ENCODE data around the gene GRID2. TPM values are rescaled to one million over a fixed set of nuclear protein-coding genes. Genes with fewer than 3 reads are reported as not detected.

The GRID2 gene
- total RNA-seq, 1 donor from 2014 or later, result not detected

DNA sequence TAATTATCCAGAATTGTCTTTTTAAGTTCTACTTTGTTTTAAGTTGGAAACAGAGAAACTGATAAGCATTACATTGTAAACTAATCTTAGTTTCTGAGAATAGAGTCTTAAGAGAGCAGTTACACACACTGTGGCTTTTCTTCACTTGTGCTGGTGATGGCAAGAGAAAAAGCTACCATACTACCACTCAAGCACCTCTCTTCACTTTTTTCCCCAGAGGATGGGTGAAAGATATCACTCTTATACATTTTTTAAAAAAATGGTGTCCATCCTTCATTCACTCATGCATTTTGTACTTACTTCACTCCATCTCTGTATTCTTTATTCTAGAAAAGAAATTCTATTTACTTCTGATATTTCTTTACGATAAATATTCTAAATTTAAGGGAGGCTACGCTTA lies 42.5 kb upstream of the GRID2 start:
- no peak for ATAC-seq

DNA sequence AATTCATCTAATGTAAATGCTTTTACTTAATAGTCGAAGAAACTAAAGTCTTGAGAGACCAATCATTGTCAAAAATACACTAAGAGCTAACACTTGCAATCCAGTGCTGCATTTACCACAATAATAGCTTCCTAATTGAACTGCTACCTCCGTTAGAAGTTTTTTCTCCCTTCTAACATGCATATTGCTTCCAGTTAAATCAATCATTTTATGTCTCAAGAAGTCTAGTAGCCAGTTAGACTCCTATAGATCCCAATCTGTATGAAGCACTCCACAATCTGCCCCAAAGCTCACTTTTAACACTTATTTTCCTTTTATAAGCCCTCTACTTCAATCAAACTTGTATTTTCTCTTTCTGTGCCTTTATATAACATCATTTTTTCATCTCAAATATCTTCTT lies 41.4 kb upstream of the GRID2 start:
- DNase-seq, result no peak
- Histone ChIP-seq H3K36me3 (no peaks in the 10 kb centered on the region), H3K9me3 (no peaks in the 10 kb centered on the region), H3K4me3 (no peak overlapping the region), H3K27ac (no peak overlapping the region), H3K4me1 (no peaks in the 10 kb centered on the region), H3K27me3 (ENCODE audit: low read depth) (no peaks in the 10 kb centered on the region)
- intact Hi-C loops (cut with DNase I), result no loop called here
- ATAC-seq, result no peak
- TF ChIP-seq, protein P1, sequence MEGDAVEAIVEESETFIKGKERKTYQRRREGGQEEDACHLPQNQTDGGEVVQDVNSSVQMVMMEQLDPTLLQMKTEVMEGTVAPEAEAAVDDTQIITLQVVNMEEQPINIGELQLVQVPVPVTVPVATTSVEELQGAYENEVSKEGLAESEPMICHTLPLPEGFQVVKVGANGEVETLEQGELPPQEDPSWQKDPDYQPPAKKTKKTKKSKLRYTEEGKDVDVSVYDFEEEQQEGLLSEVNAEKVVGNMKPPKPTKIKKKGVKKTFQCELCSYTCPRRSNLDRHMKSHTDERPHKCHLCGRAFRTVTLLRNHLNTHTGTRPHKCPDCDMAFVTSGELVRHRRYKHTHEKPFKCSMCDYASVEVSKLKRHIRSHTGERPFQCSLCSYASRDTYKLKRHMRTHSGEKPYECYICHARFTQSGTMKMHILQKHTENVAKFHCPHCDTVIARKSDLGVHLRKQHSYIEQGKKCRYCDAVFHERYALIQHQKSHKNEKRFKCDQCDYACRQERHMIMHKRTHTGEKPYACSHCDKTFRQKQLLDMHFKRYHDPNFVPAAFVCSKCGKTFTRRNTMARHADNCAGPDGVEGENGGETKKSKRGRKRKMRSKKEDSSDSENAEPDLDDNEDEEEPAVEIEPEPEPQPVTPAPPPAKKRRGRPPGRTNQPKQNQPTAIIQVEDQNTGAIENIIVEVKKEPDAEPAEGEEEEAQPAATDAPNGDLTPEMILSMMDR (IDR thresholded peaks at IDR 0.05), result no peak

More for the DNA sequence above, 42.5 kb upstream of the GRID2 start:
- H3K36me3 ChIP-seq, result no peaks in the 10 kb centered on the region
- intact Hi-C loops (cut with DNase I), result no loop called here
- DNase-seq, result no peak
- no peaks in the 10 kb centered on the region for H3K4me1 ChIP-seq
- no peak overlapping the region for H3K27ac ChIP-seq
- no peaks in the 10 kb centered on the region for H3K9me3 ChIP-seq
- no peak overlapping the region for H3K4me3 ChIP-seq
- TF ChIP-seq, protein P1 (IDR thresholded peaks at IDR 0.05), result no peak
- no peaks in the 10 kb centered on the region for H3K27me3 ChIP-seq (ENCODE audit: low read depth)

DNA sequence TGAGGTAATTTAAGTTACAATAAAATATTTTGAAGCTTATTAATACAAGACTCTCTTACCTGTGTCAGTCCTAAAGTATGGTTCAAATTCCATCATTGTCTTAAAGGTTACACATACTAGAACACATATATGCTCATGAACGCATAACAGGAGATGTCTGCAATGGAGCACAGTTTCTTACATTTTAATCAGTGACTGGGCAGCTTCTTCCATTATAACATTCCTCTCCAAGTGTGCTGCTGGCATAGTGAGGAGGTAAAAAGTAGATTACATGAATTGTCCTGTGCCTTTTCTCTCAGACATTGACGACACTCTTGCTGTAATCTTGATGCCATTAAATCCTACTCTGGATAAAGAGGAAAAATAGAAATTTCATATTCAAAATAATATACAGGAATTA lies 40.8 kb upstream of the GRID2 start:
- TF ChIP-seq, protein P1 (IDR thresholded peaks at IDR 0.05), result no peak
- no peak for DNase-seq
- Histone ChIP-seq H3K27ac (no peak overlapping the region), H3K36me3 (no peaks in the 10 kb centered on the region), H3K9me3 (no peaks in the 10 kb centered on the region), H3K4me1 (no peaks in the 10 kb centered on the region), H3K27me3 (ENCODE audit: low read depth) (no peaks in the 10 kb centered on the region), H3K4me3 (no peak overlapping the region)
- intact Hi-C loops (cut with DNase I), result no loop called here
- ATAC-seq, result no peak

DNA sequence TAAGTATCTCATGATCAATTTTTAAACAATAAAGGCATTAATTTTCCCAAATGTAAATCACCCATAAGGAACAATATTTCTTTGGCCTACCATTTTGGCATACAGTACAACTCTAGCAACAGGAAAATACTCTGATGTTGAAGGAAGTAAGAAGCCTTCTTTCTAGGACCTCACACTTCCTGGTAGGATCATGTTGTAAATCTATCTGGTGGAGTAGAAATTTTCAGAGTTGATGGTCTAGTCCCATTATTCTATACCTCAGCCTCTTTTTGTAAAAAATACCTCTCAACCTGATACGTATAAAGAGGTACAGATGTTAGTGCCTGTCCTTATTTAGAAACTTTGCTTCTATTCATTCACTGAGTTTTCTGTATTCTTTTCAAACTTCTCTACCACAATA lies 40.2 kb upstream of the GRID2 start:
- ATAC-seq, result no peak
- TF ChIP-seq, protein P1 (IDR thresholded peaks at IDR 0.05), result no peak
- Histone ChIP-seq H3K36me3 (no peaks in the 10 kb centered on the region), H3K27me3 (ENCODE audit: low read depth) (no peaks in the 10 kb centered on the region), H3K27ac (no peak overlapping the region), H3K4me3 (no peak overlapping the region), H3K9me3 (no peaks in the 10 kb centered on the region), H3K4me1 (no peaks in the 10 kb centered on the region)
- intact Hi-C loops (cut with DNase I), result no loop called here
- no peak for DNase-seq

DNA sequence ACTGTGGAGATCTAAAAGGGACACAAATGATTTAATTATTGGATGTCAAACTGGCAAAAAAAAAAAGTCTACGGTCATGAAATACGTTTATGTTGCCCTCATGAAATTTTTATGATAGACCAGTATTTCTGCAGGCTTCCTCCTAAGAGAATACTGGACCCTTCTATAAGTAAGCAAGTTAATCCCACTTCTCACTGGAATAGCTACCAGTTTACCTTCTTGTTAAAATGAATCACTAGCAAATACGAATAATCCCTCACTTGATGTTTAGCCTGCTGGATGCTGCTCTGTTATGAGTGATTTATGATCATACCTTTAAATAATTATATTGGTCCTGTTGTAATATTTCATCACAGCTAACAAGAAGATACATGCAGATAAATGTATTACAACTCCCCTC lies 39.6 kb upstream of the GRID2 start:
- no peak for DNase-seq
- ATAC-seq, result no peak
- Histone ChIP-seq H3K9me3 (no peaks in the 10 kb centered on the region), H3K27me3 (ENCODE audit: low read depth) (no peaks in the 10 kb centered on the region), H3K27ac (no peak overlapping the region), H3K36me3 (no peaks in the 10 kb centered on the region), H3K4me3 (no peak overlapping the region), H3K4me1 (no peaks in the 10 kb centered on the region)
- intact Hi-C loops (cut with DNase I), result no loop called here
- TF ChIP-seq, protein P1 (IDR thresholded peaks at IDR 0.05), result no peak

DNA sequence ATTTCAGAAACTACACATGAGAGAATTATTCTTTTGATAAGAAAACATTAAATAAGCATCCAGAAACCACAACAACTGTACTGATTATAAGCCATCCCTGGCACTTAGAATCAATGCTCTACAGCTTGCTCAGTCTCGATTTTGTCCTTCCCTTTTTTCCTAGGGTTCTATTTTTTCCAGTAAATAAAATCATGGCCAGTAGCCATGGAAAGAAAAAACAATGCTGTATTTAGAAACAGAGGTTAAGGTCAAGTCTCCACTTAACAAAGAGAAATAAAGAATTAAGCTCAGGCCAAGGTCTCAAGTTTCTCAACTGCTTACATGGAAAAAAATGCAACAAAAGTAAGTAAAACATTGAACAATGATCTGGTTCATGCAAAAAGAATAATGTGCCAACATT lies 38.7 kb upstream of the GRID2 start:
- no peak overlapping the region for H3K27ac ChIP-seq
- no peak overlapping the region for H3K4me3 ChIP-seq
- H3K9me3 ChIP-seq, result no peaks in the 10 kb centered on the region
- H3K27me3 ChIP-seq (ENCODE audit: low read depth), result no peaks in the 10 kb centered on the region
- intact Hi-C loops (cut with DNase I), result no loop called here
- TF ChIP-seq, protein P1 (IDR thresholded peaks at IDR 0.05), result no peak
- ATAC-seq, result no peak
- no peak for DNase-seq
- H3K4me1 ChIP-seq, result no peaks in the 10 kb centered on the region
- H3K36me3 ChIP-seq, result no peaks in the 10 kb centered on the region

All from lower lobe of right lung (tissue), 2 donors.